HG03025 (cell line): Measurements from ENCODE around the gene NUDT14.

Source experiments
- ATAC-seq: cut with Tn5 transposase; IDR thresholded peaks from one replicate; pipeline ENCODE4 v1.9.1; 2021; ENCODE audit warnings: mild to moderate bottlenecking, moderate library complexity; ENCODE audit not compliant: unreplicated experiment, low FRiP score

The NUDT14 gene

GRCh38 chr14:105178069-105178867, 2.8 kb downstream of the NUDT14 start:
- no peak for ATAC-seq

- ATAC-seq: no peak
These were observed 4.0 kb downstream of the NUDT14 start for GRCh38 chr14:105177082-105177481.

GRCh38 chr14:105176513-105176912, 4.6 kb downstream of the NUDT14 start:
- ATAC-seq: no peak

DNA sequence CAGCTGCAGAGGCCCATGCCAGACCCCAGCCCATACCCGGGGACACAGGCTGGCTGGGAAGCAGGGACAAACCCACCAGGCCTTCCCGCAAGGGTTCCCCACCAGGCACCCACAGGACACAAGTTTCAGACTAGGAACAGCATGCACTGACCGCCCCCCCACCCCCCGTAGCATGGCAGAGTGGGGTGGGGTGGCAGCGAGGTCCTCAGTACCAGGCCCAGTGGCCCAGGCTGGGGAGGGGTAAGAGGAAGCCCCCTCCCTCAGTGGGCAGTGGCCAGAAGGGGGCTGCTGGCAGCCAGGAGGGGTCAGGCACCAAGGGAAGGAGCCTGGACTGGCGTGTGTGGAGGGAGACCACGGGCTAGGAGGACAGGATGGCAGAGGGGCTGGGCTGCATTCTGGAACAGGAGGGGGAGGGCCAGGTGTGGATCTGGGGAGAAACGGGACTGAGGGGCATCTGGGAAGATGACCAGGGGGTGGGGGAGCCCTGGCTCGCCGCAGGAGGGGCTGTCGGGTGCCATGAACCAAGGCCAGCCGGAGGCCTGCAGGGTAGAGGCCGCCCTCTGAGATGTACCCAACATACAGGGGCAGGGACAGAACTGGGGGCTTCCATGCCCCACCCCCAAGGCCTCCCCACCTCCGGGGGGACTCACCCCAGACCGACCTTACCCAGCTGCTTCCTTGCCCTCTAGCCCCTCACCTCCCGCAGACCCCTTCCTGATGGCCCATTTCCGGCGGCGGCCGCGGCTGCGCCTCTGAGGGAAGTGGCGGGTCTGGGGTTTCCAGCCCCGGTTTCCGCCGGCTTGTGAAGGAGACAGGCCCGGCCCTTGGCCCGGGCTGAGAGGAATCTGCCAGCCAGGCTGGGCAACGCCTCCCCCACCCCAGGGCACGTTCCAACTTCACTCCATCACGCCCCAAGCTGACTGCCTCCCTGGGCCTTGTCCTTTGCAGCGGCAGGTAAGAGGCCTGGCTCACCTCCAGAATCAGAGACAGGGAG, 6.9 kb downstream of the NUDT14 start:
- no peak for ATAC-seq

DNA sequence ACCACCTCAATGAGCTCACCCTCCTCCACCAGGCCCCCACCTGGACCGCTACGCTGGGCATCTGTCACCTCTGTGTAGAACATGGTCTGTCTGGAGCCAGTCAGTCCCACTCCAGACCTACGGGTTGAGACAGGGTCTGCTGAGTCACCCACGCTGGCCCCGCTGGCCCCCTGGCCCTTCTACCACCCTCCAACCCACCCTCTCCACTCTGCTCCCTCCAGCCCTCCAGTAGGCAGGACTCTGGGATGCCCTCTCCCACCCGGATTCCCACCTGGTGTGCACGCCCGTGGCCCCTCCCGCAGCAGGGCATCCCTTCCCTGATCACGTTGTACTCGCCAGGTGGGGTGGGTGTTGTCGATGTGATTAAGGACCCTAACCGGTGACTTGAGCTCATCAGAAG, 8.0 kb downstream of the NUDT14 start:
- no peak for ATAC-seq

- no peak for ATAC-seq
These were observed 8.6 kb downstream of the NUDT14 start for GRCh38 chr14:105172476-105172875.

DNA sequence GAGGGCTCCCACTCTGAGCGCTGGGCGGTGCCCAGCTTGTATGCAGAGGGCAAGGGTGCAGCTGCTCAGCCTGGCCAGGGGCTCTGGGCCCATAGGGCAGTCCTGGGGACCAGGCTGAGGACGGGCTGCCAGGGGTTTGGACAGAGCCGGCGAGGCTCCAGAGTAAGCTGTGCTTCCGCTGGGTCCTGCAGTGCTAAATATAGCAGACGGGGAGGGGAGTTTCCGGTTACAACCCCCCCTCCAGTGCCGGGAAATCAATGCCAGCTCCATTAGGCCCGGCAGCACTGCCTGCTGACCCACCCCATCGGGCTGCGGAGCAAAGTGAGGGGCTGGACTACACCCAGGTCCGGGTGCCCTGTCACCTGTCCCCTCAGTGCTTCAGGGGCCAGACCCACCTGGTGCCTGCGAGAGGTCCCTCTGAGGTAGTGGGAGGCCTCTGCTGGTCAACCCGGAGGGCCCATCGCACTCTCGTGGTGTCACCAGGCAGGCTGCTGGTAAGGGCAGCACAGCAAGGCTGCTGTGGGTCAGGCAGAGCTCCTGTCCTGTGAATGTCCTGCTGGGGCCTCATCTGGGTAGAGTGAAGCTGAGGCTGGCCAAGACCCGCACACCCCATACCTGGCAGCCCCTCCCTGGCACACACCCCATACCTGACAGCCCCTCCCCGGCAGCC, 10.0 kb downstream of the NUDT14 start:
- ATAC-seq: no peak

DNA sequence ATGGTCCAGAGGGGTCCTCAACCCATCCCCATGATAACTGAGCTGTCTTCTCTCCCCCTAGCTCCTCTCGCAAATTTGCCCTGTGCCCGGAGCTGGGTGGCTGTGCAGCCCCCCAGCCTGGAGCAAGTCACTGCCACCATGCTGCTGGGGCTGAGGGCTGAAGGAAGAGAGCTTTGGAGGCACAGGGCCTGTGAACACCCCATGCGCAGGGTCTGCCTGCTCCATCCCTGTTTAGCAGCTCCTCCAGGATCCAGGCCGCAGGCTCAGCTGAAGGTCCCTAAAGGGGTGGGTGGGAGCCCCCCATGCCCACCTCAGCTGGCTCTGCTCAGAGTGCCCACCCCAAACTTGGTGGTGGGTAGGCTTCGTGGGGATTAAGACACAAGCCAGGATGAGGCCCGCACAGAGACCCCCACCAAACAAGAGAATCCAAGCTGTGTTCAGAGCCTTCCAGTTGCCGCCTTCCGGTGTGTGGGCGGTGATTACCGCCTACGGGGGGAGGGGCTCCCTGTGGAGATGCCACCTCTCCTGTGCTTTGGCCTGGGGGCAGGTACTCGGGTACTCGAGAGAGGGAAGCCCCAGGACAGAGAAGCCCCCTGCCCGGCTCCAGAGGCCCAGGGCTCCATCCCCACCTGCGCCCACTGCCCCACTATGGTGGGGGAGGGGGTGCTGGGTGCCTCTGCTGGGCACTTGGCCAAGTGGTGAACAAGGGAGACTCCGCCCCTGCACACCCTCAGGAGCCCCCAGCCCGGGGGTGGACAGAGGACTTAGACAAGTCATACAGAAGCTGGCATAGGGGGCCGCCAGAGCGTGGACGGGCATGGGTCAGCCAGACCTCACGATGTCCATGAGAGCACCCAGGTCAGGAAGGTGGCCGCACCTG, 11.1 kb downstream of the NUDT14 start:
- ATAC-seq: no peak

DNA sequence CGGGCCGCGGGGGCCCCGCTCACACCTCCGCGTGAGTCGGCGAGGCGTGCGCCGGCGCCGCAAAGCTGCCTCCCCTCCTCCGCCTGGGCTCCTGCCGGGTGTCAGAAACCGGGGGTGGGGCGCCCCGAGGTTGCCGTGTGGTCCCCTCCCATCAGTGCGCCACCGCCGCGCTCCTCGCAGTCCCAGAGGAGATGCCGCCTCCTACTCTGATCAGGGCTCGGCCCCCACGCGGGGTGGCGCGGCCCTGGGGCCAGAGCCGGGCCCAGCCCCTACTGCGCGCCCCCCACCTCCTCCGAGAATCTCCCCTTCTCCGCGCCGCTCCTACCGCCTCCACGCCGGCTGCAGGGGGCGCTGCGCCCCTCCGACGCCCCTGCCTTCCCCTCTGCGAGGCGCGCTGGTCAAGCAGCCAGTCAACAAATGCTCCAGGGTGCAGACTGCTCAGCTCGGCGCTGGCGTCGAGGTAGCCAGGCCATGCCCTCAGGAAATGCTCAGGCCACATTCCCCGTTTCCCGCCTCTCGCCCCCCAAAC, 12.1 kb downstream of the NUDT14 start:
- no peak for ATAC-seq

DNA sequence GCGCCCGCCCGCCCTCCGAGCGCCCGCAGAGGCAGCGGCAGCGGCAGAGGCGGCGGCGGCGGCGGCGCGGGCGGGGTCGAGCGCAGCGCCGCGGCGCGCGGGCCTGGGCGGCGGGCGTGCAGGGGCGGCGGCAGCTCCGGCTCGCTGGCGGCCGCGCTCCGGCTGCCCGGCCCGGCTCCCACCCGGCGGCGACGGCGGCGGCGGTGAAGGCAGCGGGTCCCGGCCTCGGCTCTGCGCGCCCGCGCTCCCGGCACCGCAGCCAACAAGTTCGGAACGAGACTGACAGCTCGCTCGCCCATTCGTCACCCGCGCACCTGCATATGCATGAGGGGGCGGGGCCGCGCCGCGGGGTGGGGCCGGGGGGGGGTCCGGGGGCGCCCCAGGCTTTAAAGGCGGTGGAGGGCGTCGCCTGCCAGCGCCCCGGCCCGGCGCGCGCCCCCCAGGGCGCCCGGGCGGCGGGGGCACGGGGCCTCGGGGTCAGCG, 12.6 kb downstream of the NUDT14 start, which contains the start of gene JAG2:
TSS of gene JAG2 (minus strand) at position 281 of the 483 bp plus-strand sequence. CDS start 356 bp downstream, outside the sequence.
- no peak for ATAC-seq

GRCh38 chr14:105168093-105168420, 13.1 kb downstream of the NUDT14 start:
- no peak for ATAC-seq

DNA sequence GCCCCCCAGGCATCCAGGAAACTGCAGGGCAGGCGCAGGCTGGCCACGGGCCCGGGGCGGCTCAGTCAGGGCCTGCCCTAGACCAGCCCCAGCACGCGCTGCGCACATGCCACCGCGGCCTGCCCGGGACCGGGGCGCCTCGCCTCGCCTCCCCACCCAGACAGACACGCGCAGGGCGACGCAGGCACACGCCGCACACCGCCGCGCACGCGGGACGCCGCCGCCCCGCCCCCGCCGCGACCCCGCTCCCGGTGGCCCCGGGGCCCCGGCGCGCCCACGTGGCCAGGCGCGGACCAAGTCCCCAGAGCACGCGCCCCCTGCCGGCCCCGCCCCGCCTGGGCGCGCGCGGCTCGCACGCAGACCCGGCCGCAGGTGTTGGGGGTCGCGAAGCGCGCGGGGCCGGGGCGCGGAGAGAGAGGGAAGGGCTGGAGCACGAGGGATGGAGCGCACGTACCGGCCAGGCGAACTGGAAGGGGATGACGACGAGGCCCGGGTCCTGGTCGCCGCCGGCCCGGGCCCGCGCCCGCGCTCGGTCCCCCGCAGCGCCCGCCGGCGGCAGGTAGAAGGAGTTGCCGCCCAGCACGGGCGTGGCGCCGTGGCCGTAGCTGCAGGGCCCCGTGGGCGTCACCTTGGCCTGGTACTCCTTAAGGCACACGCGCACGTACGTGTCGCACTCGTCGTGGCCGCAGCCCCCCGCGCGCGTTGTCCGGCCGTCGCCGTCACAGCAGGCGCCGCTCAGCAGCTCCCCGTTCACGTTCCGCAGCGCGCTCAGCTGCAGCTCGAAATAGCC, 13.6 kb downstream of the NUDT14 start:
- ATAC-seq: no peak

DNA sequence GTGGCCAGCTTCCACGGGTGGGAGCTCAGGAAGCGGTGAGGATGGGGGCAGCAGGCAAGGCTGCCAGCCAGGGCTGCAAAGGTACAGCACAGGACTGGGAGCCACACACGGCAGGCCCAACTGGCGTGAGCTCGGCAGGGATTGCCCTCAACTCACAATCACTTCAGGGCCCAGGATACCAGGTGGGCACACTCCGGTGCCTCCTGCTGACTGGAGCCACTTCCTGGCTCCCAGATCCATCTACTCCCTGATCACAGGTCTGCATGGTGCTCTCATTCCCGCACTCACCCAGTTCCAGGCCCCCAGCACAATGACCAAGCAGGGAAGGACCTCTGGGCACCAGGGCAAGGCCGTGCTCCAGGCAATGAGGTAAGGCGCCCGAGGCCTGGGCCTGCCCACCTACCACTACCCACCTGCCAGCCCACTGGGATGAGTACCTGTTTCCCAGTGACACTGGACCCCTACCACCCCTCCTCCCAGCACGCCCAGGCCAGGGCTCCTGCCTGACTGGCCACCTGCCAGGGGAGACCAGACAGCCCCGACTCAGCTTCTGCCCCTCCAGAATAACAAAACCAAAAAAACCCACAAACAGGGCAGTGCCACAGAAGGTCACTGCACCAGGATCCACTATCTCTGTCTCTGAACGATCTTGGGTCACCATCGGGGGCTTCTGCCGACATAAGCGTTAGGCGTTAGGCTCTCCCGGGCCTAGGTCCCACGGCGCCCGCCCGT, 14.4 kb downstream of the NUDT14 start:
- no peak for ATAC-seq

DNA sequence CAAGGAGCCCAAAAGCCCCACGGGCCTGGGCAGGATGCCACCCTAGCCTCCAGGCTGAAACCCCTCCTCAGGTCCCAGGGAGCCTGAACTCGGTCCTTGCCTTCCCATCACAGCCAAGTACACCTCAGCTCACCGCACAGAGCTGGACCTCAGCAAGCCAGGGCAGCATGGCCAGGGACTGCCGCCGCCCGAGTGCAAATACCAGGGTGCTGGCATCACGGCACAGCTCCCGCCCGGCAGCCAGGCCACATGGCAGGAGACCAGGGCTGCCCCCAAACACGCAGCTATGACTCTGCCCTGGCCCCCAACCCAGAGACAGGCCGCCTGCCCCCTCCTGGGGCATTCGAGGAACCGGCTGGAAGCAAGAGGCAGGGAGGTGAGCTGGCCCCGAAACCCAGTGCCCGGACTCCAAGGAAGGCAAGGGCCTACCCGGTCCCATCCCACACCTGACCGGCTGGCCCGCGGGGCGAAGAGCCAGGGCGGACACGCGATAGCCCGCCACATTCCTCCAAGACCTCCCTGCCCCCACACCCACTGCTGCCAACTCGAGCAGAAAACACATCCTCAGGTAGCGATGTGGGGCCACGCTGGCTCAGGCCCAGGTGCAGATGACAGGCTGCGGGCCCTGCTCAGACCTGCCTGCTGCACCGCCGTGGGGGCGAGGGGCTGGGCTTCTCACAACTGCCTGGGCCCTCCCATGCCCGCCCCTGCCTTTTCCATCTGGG, 15.2 kb downstream of the NUDT14 start:
- ATAC-seq: no peak

- no peak for ATAC-seq
These were observed 15.9 kb downstream of the NUDT14 start for GRCh38 chr14:105165134-105165704.

- ATAC-seq: no peak
These were observed 17.9 kb downstream of the NUDT14 start for GRCh38 chr14:105163040-105163742.

GRCh38 chr14:105162669-105162979, 18.5 kb downstream of the NUDT14 start:
- ATAC-seq: no peak
